Esophagus squamous epithelium (tissue), 4 donors: ENCODE data around the gene EPHA8.

Experiments used
- CTCF ChIP-seq, 6 experiments: fragments of 450-650 bp in 4 of 6; fragments of 200-600 bp in 2 of 6; sonication (generic) in 2 of 6; IDR thresholded peaks; one replicate each; pipeline ENCODE4 v1.5.1; 2016 to 2019; ENCODE audit warnings: antibody characterized with exemption in 6 of 6, mild to moderate bottlenecking in 4 of 6, moderate library complexity in 4 of 6
- POLR2A ChIP-seq, 4 donors: fragments of 450-650 bp; IDR thresholded peaks; one replicate each; pipeline ENCODE4 v1.6.1; 2017; ENCODE audit warnings: antibody characterized with exemption in 4 of 4, mild to moderate bottlenecking in 4 of 4, moderate library complexity in 3 of 4

GRCh38 chr1:22522221-22522743 lies 41.0 kb upstream of the EPHA8 start:
- TF ChIP-seq CTCF (IDR thresholded peaks at IDR 0.05), result no peak
- TF ChIP-seq POLR2A (IDR thresholded peaks at IDR 0.05), result no peak
